ENCODE measurements around the gene ZNF232. TPM values are rescaled to one million over a fixed set of nuclear protein-coding genes. Genes with fewer than 3 reads are reported as not detected.
A peak's percentile ranks its signal among the peaks of the same experiment; 100 is the strongest.
"Not testable (repeated sequence)": the region's sequence is repeated elsewhere in the genome, so short reads cannot be mapped to it uniquely, and the experiment has no call there.

ZNF232 gene
- total RNA-seq, 1 donor from 2014 or later = 8.3 TPM

GRCh38 chr17:5092218-5093010, 19.3 kb downstream of the ZNF232 start:
- peaks cover 34% of the 10 kb centered on the region for H3K36me3 Mint-ChIP-seq (ENCODE audit: low read depth)
- H3K27me3 Mint-ChIP-seq (ENCODE audit: low read depth) = no peaks in the 10 kb centered on the region
- no peak overlapping the region for H3K4me3 Mint-ChIP-seq (ENCODE audit: unreplicated experiment)
- TF ChIP-seq, protein P1, sequence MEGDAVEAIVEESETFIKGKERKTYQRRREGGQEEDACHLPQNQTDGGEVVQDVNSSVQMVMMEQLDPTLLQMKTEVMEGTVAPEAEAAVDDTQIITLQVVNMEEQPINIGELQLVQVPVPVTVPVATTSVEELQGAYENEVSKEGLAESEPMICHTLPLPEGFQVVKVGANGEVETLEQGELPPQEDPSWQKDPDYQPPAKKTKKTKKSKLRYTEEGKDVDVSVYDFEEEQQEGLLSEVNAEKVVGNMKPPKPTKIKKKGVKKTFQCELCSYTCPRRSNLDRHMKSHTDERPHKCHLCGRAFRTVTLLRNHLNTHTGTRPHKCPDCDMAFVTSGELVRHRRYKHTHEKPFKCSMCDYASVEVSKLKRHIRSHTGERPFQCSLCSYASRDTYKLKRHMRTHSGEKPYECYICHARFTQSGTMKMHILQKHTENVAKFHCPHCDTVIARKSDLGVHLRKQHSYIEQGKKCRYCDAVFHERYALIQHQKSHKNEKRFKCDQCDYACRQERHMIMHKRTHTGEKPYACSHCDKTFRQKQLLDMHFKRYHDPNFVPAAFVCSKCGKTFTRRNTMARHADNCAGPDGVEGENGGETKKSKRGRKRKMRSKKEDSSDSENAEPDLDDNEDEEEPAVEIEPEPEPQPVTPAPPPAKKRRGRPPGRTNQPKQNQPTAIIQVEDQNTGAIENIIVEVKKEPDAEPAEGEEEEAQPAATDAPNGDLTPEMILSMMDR (IDR thresholded peaks at IDR 0.05) = no peak
- DNase-seq (ENCODE audit: low spot score) = no peak
- peaks cover 79% of the 10 kb centered on the region for H3K9me3 Mint-ChIP-seq (ENCODE audit: low read depth)
- no peak overlapping the region for H3K27ac Mint-ChIP-seq (ENCODE audit: unreplicated experiment)
- H3K4me1 Mint-ChIP-seq (ENCODE audit: low read depth) = no peaks in the 10 kb centered on the region

- H3K27me3 Mint-ChIP-seq (ENCODE audit: low read depth) = peaks cover 2% of the 10 kb centered on the region
- TF ChIP-seq, protein P1 (IDR thresholded peaks at IDR 0.05) = no peak
- peaks cover 6% of the 10 kb centered on the region for H3K36me3 Mint-ChIP-seq (ENCODE audit: low read depth)
- H3K4me3 Mint-ChIP-seq (ENCODE audit: unreplicated experiment) = no peak overlapping the region
- H3K9me3 Mint-ChIP-seq (ENCODE audit: low read depth) = peaks cover 14% of the 10 kb centered on the region
- H3K27ac Mint-ChIP-seq (ENCODE audit: unreplicated experiment) = no peak overlapping the region
- peaks cover 2% of the 10 kb centered on the region for H3K4me1 Mint-ChIP-seq (ENCODE audit: low read depth)
- no peak for DNase-seq (ENCODE audit: low spot score)
Observed at GRCh38 chr17:5080591-5080990, 31.1 kb downstream of the ZNF232 start.

DNA sequence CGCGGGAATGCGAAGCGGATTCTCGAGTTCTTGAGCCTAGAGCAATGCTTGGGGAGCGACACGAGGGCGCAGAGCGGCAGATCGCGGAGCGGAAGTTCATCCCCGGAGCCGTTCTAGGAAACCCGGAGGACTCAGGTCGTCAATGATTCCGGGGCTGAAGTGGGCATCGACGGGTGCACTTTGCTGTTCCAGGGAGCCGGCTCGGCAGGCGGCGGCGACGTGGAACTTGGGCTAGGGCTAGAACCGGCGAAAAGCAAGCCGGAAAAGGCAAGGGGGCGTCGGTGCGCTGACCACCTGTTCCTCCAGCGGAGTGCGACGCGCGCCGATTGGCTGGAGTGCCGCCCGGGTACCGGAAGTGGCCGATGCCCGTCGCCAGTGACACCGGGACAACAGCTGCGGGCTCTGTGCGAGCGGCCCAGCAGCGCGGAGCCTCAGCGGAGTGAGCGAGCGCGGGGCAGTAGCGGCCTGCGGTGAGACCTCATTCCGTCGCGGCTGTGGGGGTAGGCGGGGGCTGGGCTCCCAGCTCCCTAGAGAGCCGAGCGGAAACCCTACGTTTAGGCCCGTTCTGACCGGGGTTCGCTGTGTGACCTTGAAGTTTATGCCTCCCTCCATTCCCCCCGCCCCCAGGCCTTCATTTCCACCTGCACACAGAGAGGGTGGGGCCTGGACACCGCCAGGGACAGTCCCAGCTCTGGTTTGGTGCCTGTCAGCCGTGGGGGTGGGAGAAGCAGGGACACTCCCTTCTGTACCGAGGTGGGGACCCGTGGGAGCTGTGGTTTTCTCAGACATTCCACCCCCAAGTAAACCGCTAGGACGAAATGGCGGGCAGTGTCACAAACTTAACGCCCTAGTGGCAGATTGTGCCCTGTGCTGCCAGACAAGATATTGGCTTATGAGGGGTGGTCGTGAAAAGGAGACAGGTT, 33.3 kb downstream of the ZNF232 start, which contains the start of gene ZFP3:
Gene ZFP3 (plus strand): TSS at position 362 of the 923 bp plus-strand sequence. CDS start 13,038 bp downstream, outside the sequence.
- peaks cover 3% of the 10 kb centered on the region for H3K27me3 Mint-ChIP-seq (ENCODE audit: low read depth)
- H3K9me3 Mint-ChIP-seq (ENCODE audit: low read depth) = peaks cover 4% of the 10 kb centered on the region
- H3K4me1 Mint-ChIP-seq (ENCODE audit: low read depth) = peaks cover 4% of the 10 kb centered on the region
- TF ChIP-seq, protein P1 (IDR thresholded peaks at IDR 0.05) = peak; percentile 18
- peaks cover 2% of the 10 kb centered on the region for H3K36me3 Mint-ChIP-seq (ENCODE audit: low read depth)
- peak within 1 kb of the TSS; percentile 71 for H3K4me3 Mint-ChIP-seq (ENCODE audit: unreplicated experiment)
- DNase-seq (ENCODE audit: low spot score) = peak; percentile 82
- no peak within 1 kb of the TSS for H3K27ac Mint-ChIP-seq (ENCODE audit: unreplicated experiment)

DNA sequence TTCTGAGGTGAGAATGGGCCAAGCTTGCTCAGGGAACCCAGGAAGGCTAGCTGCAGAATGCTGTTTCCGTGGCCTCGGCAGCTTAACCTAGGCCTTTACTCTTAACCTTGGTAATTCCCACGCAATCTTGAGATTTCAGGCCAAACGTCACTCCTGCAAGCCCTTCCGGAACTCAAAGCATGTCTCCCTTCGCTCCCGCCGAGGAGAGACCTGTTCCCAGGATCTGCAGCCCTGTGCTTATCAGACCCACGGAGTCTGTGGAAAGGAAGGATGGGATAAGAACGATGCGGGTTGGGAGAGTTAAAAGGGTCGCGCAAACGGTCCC, 33.9 kb downstream of the ZNF232 start:
- Mint-ChIP-seq H3K27me3 (ENCODE audit: low read depth) (peaks cover 3% of the 10 kb centered on the region), H3K27ac (ENCODE audit: unreplicated experiment) (no peak overlapping the region), H3K4me1 (ENCODE audit: low read depth) (peaks cover 4% of the 10 kb centered on the region), H3K4me3 (ENCODE audit: unreplicated experiment) (peak overlapping the region; percentile 71), H3K9me3 (ENCODE audit: low read depth) (peaks cover under 1% of the 10 kb centered on the region), H3K36me3 (ENCODE audit: low read depth) (peaks cover 2% of the 10 kb centered on the region)
- DNase-seq (ENCODE audit: low spot score) = peak; percentile 67
- TF ChIP-seq, protein P1 (IDR thresholded peaks at IDR 0.05) = no peak

DNA sequence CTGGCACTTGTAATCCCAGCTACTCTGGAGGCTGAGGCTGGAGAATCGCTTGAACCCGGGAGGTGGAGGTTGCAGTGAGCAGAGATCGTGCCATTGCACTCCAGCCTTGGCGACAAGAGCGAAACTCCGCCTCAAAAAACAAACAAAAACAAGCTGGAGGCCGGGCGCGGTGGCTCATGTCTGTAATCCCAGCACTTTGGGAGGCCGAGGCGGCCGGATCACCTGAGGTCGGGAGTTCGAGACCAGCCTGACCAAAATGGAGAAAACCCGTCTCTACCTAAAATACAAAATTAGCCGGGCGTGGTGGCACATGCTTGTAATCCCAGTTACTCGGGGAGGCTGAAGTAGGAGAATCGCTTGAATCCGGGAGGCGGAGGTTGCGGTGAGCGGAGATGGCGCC, 34.4 kb downstream of the ZNF232 start:
- H3K36me3 Mint-ChIP-seq (ENCODE audit: low read depth); H3K27me3 Mint-ChIP-seq (ENCODE audit: low read depth); H3K27ac Mint-ChIP-seq (ENCODE audit: unreplicated experiment); H3K9me3 Mint-ChIP-seq (ENCODE audit: low read depth); H3K4me1 Mint-ChIP-seq (ENCODE audit: low read depth); H3K4me3 Mint-ChIP-seq (ENCODE audit: unreplicated experiment): not testable (repeated sequence)
- DNase-seq (ENCODE audit: low spot score) = peak; percentile 41

DNA sequence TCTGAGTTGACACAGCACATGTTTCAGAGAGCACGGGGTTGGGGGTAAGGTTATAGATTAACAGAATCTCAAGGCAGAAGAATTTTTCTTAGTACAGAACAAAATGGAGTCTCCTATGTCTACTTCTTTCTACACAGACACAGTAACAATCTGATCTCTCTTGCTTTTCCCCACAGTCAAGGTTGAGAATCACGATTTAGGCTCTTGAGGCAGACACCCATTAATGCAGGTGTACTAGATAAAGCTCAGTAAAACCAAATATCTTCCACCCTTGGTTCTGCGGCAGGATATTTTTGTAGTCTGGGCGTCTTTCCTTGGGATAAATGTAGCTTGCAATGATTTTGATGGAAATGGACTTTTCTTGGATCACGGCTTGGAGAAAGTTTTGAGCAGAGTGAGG, 36.2 kb downstream of the ZNF232 start:
- not testable (repeated sequence) for H3K27ac Mint-ChIP-seq (ENCODE audit: unreplicated experiment); H3K4me1 Mint-ChIP-seq (ENCODE audit: low read depth); H3K36me3 Mint-ChIP-seq (ENCODE audit: low read depth); H3K27me3 Mint-ChIP-seq (ENCODE audit: low read depth); H3K9me3 Mint-ChIP-seq (ENCODE audit: low read depth); DNase-seq (ENCODE audit: low spot score); H3K4me3 Mint-ChIP-seq (ENCODE audit: unreplicated experiment)

All from chondrocyte (in vitro differentiated cells).